ENCODE measurements around the gene MKS1.

DNA sequence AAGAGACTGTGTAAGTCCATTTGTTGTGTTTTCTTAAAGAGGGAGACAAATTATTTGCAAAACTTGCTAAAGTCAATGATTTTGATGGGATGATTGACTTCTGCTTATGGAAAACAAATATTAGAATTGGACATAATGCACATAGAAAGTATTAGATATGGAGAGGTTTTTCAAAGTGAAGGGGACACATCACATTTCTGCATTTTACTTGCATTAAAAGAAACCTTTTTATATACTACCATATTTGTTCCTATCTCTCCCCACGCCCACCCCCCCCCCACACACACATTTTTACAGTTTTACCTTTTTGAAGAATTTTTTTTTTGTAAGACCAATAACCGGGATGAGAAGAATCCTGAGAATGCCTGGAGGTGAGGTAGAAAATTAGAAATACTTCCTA, 60.9 kb downstream of the MKS1 start:
- TF ChIP-seq, protein P1, sequence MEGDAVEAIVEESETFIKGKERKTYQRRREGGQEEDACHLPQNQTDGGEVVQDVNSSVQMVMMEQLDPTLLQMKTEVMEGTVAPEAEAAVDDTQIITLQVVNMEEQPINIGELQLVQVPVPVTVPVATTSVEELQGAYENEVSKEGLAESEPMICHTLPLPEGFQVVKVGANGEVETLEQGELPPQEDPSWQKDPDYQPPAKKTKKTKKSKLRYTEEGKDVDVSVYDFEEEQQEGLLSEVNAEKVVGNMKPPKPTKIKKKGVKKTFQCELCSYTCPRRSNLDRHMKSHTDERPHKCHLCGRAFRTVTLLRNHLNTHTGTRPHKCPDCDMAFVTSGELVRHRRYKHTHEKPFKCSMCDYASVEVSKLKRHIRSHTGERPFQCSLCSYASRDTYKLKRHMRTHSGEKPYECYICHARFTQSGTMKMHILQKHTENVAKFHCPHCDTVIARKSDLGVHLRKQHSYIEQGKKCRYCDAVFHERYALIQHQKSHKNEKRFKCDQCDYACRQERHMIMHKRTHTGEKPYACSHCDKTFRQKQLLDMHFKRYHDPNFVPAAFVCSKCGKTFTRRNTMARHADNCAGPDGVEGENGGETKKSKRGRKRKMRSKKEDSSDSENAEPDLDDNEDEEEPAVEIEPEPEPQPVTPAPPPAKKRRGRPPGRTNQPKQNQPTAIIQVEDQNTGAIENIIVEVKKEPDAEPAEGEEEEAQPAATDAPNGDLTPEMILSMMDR (IDR thresholded peaks at IDR 0.05; ENCODE audit: extremely low read depth in 1 of 2, insufficient read depth in 1 of 2, low read depth in 1 of 2, low read length in 2 of 2) = no peak
- TF ChIP-seq JUN (IDR thresholded peaks at IDR 0.05; ENCODE audit: borderline replicate concordance, insufficient read depth, insufficient read length, low read depth) = no peak
- TF ChIP-seq POLR2A (IDR thresholded peaks at IDR 0.05; ENCODE audit: low read depth, low read length) = no peak
- no peak for TF ChIP-seq POLR2AphosphoS5 (IDR thresholded peaks at IDR 0.05; ENCODE audit: insufficient read depth, low read depth, low read length)
- no peak for TF ChIP-seq EZH2 (IDR thresholded peaks at IDR 0.05; ENCODE audit: borderline replicate concordance, low read depth, low read length, severe bottlenecking)
- TF ChIP-seq GATA2 (IDR thresholded peaks at IDR 0.05; ENCODE audit: insufficient read depth, insufficient read length, low read depth, low read length) = no peak
